ENCODE measurements around the gene CRCP.
"Not testable (repeated sequence)": the region's sequence is repeated elsewhere in the genome, so short reads cannot be mapped to it uniquely, and the experiment has no call there.

Gene CRCP

DNA sequence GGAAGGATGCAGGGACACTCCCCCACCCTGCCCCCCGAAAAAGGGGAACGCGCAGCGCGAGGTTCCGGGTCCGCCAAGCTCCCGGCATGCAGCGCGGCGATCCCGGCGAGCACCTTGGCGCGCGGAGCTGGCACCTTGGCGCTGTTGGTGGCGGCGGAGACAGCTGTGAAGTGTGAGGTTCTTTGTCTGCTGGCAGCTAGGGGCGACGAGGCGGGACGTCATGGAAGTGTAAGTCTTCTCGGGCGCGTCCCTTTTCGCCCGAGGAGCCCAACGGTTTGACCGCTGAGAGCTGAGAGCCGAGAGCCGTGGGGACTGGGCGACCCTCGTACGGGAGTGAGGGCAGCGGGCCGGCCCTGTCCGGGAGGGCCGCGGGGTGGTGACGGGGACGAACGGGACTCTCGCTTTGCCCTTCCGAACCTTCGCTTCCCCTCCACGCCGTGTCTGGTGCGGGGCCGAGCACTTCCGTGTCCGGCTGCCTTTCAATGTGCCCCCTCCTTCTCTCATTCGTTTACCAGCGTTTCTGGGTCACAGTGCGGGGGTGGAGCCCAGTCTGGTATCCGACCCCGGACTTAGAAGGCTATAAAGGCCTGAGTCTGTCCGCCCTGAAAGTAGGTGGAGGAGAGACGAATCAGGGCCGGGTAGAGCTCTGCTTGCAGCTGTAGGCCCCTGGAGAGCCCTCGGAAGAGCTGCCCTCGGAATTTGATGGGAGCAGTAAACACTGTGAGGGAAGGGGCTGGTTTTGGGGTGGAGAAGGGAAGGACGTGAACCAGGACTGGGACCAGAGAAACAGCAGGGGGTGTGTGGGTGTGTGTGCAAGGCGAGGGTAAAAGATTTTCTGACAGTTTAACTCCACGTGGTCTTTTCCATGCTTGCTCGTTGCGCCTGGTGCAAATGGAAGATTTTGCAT, at the start of gene CRCP:
Gene CRCP (plus strand): TSS at position 105 of the 907 bp plus-strand sequence. CDS start 116 bp downstream, at position 221.
- DNase-seq = peak; percentile 92

DNA sequence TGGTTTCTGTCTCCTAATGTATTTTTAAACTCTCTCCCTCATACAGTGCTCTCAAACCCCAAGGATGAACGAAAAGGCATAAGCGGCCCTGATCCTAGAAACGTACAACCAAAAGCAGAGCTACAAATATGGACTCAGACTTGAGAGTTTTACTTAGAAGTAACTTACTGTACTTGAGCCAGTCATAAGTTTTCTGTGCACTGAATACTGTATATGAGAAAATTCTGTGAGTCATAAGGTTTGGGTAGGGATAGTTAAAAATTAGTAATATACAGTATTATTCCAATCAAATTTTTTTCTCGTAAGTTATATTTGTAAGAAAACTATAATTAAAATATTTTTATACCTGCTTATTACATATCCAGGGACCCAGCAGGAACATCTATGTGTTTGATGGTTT, 44.9 kb upstream of the CRCP start:
- DNase-seq = no peak

DNA sequence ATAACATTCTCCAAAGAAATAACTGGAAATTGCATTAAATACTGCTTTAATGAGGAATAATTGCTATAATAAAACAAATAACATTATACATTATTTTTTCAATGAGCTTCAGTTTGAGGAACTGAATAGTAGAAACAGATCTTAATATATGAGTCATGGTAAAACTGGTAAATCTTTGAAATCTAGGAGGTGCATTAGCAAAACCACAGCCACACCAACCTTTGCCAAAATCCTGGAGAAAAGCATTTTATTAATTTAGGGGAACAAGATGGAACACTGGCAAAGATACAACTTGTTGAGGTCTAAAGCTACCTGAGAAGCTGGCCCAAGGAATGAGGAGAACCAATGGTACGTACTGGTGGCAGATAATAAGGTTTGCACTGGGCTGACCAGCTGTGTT, 44.4 kb upstream of the CRCP start:
- DNase-seq = no peak

DNA sequence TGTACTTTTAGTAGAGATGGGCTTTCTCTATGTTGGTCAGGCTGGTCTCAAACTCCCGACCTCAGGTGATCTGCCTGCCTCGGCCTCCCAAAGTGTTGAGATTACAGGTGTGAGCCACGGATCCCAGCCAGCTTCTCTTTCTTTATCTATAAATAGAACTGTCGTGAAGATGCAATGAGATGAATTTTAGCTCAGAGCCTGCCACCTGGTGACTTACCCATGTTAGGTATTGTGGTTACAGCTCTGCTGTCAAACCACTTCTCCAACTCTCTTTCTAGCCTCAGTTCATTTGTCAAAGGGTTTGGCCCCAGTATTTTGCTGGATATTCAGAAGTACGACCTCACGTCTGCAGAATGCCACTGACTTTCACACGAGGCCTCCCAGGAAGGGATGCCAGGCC, 42.4 kb upstream of the CRCP start:
- DNase-seq = peak; percentile 72

- DNase-seq = peak; percentile 98
Observed at GRCh38 chr7:66075590-66076461, 38.8 kb upstream of the CRCP start, which contains the start of gene ASL. TSS of gene ASL (plus strand) at chr7:66075819. CDS start at chr7:66076082, 263 bp downstream.

DNA sequence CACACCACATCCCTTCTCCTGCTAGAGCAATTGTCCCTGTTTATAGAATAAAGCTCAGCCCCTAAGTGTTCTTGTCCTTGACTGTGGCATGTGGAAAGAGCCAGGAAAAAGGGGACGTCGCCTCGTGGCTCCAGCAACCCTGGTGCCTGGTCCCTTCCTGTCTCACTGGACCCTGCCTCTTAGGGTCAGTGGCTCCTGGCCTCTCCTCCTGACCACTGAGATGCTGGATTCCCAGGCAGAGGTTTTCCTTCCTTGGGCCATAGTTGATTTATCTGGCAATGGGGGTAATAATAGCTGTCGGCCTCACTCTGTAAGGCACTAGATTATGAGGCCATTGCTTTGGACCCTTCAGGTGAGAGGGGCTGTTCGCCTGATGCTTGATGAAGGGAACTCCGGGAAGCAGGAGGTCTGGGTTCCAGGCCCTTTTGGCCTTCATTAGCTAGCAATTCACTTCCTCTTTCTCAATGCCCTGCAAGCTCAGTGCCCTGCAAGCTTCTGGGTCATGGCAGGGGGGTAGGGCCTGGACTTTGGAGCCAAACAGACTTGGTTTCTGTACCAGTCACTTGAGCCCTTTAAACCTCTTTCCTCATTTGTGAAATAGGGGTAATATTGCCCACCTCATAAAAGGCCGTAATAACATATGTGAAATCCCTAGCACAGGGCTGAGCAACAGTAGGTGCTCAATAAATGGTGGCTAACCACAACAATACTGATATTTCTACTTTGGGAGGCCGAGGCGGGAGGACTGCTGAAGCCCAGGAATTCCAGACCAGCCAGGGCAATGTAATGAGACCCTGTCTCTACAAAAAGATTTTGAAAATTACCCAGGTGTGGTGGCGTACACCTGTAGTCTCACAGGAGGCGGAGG, 38.0 kb upstream of the CRCP start:
- peak; percentile 53 for DNase-seq

DNA sequence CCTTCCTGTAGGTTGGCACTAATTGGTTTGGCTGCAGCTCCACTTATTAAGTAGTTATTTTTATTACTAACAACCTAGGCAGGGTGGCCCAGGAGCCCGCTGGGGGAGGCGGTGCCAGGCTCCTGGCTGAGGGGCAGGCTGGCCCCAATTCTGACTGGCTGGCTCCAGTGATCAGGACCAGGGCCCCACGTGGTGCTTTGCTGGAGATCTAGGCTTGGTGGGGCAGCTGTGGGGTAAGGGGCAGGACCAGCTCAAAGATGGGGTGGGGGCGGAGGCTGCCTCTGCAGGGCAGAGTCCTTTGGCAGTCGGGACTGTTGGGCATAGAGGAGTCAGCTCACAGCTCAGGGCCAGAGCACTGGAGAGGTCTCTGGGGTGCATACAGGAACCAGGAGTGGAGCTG, 36.6 kb upstream of the CRCP start:
- no peak for DNase-seq

DNA sequence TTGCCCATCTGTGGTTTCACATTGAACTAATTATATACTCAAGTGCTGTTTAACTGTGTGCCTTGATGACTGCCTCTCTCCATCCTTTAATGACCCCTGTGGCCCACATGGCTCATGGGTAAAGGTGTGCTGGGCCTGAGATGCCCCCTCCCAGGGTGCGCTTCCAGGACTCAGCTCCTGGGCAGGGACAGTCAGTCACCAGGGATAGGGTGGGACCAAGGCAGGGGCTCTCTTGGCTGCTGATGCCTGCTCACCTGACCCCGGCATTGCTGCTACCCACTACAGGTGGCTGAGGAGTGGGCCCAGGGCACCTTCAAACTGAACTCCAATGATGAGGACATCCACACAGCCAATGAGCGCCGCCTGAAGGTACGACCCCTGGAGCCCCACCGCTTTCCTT, 32.6 kb upstream of the CRCP start:
- DNase-seq = no peak

DNA sequence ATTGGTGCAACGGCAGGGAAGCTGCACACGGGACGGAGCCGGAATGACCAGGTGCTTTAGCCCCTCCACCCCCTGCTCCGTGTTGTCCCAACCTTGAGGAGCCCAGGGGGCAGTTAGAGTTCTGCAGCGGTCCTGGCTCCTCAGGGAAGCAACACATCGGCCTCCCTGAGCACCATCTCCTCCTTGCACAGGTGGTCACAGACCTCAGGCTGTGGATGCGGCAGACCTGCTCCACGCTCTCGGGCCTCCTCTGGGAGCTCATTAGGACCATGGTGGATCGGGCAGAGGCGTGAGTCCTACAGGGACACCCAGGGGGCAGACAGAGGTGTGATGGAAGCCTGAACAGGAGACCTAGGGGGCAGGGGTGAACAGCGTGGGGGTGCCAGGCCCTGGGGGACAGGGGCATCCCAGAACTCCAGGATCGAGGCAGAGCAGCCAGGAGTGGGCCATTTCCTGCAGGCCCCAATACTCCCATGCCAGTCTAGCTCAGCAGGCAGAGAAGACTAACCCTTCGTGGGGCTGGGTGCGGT, 31.7 kb upstream of the CRCP start:
- no peak for DNase-seq

GRCh38 chr7:66083677-66084076, 31.0 kb upstream of the CRCP start:
- no peak for DNase-seq

DNA sequence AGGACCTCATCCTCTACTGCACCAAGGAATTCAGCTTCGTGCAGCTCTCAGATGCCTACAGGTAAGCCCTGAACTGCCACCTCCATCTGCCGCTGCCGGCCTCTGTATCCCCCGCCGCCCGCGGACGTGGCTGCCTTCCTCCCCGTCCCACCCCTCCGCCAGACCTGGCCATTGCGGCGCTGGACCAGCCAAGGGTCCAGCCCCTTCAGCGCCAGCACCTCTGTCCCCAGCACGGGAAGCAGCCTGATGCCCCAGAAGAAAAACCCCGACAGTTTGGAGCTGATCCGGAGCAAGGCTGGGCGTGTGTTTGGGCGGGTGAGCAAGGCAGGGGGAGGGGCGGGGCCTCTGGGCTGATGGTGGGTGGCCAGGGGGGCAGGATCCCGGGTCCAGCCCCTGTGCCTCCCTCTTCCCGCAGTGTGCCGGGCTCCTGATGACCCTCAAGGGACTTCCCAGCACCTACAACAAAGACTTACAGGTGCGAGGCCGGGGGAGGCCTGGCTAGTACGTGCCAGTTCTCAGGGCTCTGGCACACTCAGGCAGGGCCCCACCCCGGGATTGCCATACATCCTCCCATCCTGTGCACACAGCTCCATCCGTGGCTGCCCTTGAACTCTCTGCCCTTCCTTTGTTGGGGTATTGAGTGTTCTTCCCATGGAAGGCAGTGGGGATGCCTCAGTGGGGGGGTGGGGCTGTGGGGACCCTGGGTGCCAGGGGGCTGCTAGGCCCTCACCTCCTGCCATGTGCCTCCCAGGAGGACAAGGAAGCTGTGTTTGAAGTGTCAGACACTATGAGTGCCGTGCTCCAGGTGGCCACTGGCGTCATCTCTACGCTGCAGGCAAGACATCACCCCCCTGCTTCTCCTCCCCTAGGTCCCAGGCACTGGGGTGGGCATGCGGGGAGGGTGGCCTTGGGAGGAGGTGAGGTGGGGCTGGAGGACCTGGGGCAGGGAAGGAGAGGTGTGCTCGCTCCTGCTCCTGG, 25.5 kb upstream of the CRCP start:
- no peak for DNase-seq

DNA sequence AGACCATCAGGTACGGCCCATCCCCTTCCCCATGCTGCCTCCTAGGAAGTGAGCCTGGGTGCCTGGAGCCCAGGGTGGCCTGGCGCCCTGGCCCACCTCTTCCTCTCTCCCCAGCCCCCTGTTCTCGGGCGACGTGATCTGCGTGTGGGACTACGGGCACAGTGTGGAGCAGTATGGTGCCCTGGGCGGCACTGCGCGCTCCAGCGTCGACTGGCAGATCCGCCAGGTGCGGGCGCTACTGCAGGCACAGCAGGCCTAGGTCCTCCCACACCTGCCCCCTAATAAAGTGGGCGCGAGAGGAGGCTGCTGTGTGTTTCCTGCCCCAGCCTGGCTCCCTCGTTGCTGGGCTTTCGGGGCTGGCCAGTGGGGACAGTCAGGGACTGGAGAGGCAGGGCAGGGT, 22.0 kb upstream of the CRCP start:
- no peak for DNase-seq

GRCh38 chr7:66095010-66095409, 19.6 kb upstream of the CRCP start:
- DNase-seq = no peak

DNA sequence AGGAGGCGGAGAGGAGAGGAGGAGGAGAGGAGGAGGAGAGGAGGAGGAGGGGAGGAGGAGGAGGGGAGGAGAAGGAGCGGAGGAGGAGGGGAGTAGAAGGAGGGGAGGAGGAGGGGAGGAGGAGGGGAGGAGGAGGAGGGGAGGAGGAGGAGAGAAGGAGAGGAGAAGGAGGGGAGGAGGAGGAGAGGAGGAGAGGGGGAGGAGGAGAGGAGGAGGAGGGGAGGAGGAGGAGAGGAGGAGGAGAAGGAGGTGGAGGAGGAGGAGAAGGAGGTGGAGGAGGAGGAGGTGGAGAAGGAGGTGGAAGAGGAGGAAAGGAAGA, 15.5 kb upstream of the CRCP start:
- DNase-seq = no peak

GRCh38 chr7:66099551-66100407, 14.9 kb upstream of the CRCP start:
- peak; percentile 74 for DNase-seq

- DNase-seq = no peak
Observed at GRCh38 chr7:66100408-66101050, 14.1 kb upstream of the CRCP start.

GRCh38 chr7:66102168-66102567, 12.5 kb upstream of the CRCP start:
- DNase-seq = not testable (repeated sequence)

GRCh38 chr7:66103994-66104393, 10.7 kb upstream of the CRCP start:
- not testable (repeated sequence) for DNase-seq

GRCh38 chr7:66105263-66105748, 9.3 kb upstream of the CRCP start:
- no peak for DNase-seq

DNA sequence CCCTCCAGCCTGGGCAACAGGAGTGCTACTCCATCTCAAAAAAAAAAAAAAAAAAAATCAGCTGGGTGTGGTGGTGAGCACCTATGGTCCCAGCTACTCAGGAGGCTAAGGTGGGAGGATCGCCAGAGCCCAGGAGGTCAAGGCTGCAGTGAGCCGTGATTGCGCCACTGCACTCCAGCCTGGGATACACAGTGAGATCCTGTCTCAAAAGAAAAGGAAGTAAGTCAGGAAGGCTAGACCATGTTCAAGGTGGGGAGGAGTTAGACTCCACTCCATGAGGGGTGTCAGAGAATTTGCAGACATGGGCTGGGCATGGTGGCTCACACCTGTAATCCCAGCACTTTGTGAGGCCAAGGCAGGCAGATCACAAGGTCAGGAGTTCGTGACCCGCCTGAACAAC, 6.2 kb upstream of the CRCP start:
- not testable (repeated sequence) for DNase-seq

Measured in RPMI8226 (cell line).